Measurements from ENCODE around the gene LRP1B. TPM values are rescaled to one million over a fixed set of nuclear protein-coding genes. Genes with fewer than 3 reads are reported as not detected.

Gene LRP1B
- total RNA-seq, 1 donor from 2014 or later, result 0.12 TPM

GRCh38 chr2:140338795-140339194, 1792.0 kb downstream of the LRP1B start:
- H3K4me3 ChIP-seq (ENCODE audit: low read depth, low read length), result no peak overlapping the region
- no peak for DNase-seq (ENCODE audit: low read depth)
- TF ChIP-seq CTCF (conservative IDR thresholded peaks at IDR 0.05; ENCODE audit: low read depth, low read length), result no peak

DNA sequence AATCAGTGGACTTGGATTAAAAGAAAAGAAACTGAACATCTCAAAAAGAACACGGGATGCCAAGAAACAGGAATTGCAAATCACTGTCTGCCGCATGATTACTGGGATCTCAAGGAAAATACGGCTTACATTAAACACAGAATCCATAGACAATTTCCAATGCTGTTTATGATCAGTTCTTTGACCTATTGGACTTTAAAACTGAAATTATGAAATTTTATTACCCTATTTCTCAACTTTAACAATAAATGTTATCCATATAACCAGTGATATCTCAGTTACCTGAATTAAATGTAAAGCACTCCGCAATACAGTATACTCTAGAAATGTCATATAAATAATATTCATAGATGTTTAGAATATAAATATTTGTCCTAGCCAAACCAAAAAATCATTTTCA, 1793.8 kb downstream of the LRP1B start:
- H3K4me3 ChIP-seq (ENCODE audit: low read depth, low read length), result no peak overlapping the region
- DNase-seq (ENCODE audit: low read depth), result no peak
- no peak for TF ChIP-seq CTCF (conservative IDR thresholded peaks at IDR 0.05; ENCODE audit: low read depth, low read length)

GRCh38 chr2:140316345-140316744, 1814.5 kb downstream of the LRP1B start:
- H3K4me3 ChIP-seq (ENCODE audit: low read depth, low read length), result no peak overlapping the region
- TF ChIP-seq CTCF (conservative IDR thresholded peaks at IDR 0.05; ENCODE audit: low read depth, low read length), result no peak
- no peak for DNase-seq (ENCODE audit: low read depth)

DNA sequence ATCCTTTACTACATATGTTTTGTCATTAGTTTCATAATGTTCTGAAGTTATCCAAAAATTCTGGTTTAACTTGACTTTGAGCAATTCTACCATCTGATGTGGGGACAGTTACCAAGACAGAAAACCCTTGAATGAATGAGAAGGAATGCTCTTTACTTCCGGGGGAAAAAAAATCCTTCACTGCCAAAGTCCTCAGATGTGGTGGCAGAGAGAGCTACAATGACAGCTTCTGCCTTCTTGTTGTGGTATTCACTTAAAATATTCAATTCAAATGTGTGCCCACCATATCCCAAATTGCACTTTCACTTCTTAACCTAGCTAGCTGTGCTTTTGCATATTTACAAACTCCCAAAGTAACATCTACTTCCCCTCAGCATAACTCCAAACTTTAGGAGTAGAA, 1818.9 kb downstream of the LRP1B start:
- no peak for DNase-seq (ENCODE audit: low read depth)
- no peak overlapping the region for H3K4me3 ChIP-seq (ENCODE audit: low read depth, low read length)
- no peak for TF ChIP-seq CTCF (conservative IDR thresholded peaks at IDR 0.05; ENCODE audit: low read depth, low read length)

- TF ChIP-seq CTCF (conservative IDR thresholded peaks at IDR 0.05; ENCODE audit: low read depth, low read length), result no peak
- no peak overlapping the region for H3K4me3 ChIP-seq (ENCODE audit: low read depth, low read length)
- no peak for DNase-seq (ENCODE audit: low read depth)
Measured at GRCh38 chr2:140308706-140309105, 1822.1 kb downstream of the LRP1B start.

GRCh38 chr2:140307532-140307931, 1823.3 kb downstream of the LRP1B start:
- H3K4me3 ChIP-seq (ENCODE audit: low read depth, low read length), result no peak overlapping the region
- no peak for DNase-seq (ENCODE audit: low read depth)
- TF ChIP-seq CTCF (conservative IDR thresholded peaks at IDR 0.05; ENCODE audit: low read depth, low read length), result no peak

DNA sequence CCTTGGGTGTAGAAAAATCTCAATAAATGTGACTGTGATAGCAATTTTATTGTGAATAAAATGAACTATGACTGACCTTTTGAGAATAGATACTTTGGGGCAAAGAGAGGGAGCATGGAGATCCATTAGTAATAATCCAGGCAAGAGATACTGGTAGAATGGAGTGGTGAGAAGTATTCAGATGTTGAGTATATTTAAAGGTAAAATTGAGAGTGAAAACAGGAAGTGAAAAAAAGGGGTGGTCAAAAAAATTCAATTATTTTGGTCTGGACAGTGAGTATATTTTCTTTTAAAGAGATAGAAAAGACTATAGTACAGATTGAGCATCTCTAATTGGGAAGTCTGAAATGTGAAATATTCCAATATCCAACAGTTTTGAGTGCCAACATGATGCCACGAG, 1835.0 kb downstream of the LRP1B start:
- TF ChIP-seq CTCF (conservative IDR thresholded peaks at IDR 0.05; ENCODE audit: low read depth, low read length), result no peak
- DNase-seq (ENCODE audit: low read depth), result no peak
- no peak overlapping the region for H3K4me3 ChIP-seq (ENCODE audit: low read depth, low read length)

Data from epithelial cell of proximal tubule (primary cell).